OCI-LY3 (cell line): Measurements from ENCODE around the gene CXXC5.

Experiments used
- H2AFZ ChIP-seq: fragments of 200-600, 300-600 bp; shearing (Covaris generic); 2 replicates; pipeline ENCODE4 v1.6.0; 2014; ENCODE audit warnings: antibody characterized with exemption, low read depth, low read length
- H3K27ac ChIP-seq: fragments of 200-600, 300-600 bp; sonication (generic); 2 replicates; pipeline ENCODE4 v1.5.1; 2014; ENCODE audit warnings: mild to moderate bottlenecking, low read length, moderate library complexity, mixed read lengths
- H3K27me3 ChIP-seq: fragments of 200-600, 300-600 bp; sonication (generic); 2 replicates; pipeline ENCODE4 v1.6.1; 2014; ENCODE audit warnings: low read depth, low read length, mixed read lengths
- H3K36me3 ChIP-seq: fragments of 200-600, 300-600 bp; sonication (generic); replicated peaks from 2 replicates; pipeline ENCODE3; 2014; ENCODE audit warnings: low read depth, low read length, mixed read lengths
- H3K4me1 ChIP-seq: fragments of 300-600, 200-600 bp; sonication (generic); 2 replicates; pipeline ENCODE4 v1.6.1; 2014; ENCODE audit warnings: low read length, mixed read lengths
- H3K4me2 ChIP-seq: fragments of 200-600, 300-600 bp; sonication (generic); 2 replicates; pipeline ENCODE4 v1.6.1; 2014; ENCODE audit warnings: low read length, mixed read lengths
- H3K4me3 ChIP-seq: fragments of 300-600, 200-600 bp; sonication (generic); 2 replicates; pipeline ENCODE4 v1.5.1; 2014; ENCODE audit warnings: antibody characterized with exemption, mild to moderate bottlenecking, low read length, moderate library complexity
- H3K79me2 ChIP-seq: fragments of 300-600, 200-600 bp; shearing (Covaris generic); 2 replicates; pipeline ENCODE4 v1.6.1; 2014; ENCODE audit warnings: mild to moderate bottlenecking, low read length, mixed read lengths
- H3K9ac ChIP-seq: fragments of 300-600, 200-600 bp; shearing (Covaris generic); 2 replicates; pipeline ENCODE4 v1.6.0; 2014; ENCODE audit warnings: mild to moderate bottlenecking, low read length, moderate library complexity
- H3K9me3 ChIP-seq: fragments of 200-600, 300-600 bp; shearing (Covaris generic); 2 replicates; pipeline ENCODE4 v1.6.1; 2014; ENCODE audit warnings: low read length, mixed read lengths; ENCODE audit not compliant: insufficient read depth
- H4K20me1 ChIP-seq: fragments of 200-600, 300-600 bp; sonication (generic); 2 replicates; pipeline ENCODE4 v1.6.1; 2016; ENCODE audit warnings: low read length, mixed read lengths; ENCODE audit not compliant: insufficient read depth
- EZH2phosphoT487 ChIP-seq: fragments of 200-600 bp; shearing (Covaris generic); IDR thresholded peaks from 2 replicates; pipeline ENCODE4 v1.6.1; 2018; ENCODE audit warnings: antibody characterized with exemption, mixed run types, low read depth
- TF ChIP-seq, protein P1 (sequence below): fragments of 200-600, 300-600 bp; sonication (generic); IDR thresholded peaks from 2 replicates; pipeline ENCODE4 v1.5.1; 2014; ENCODE audit warnings: antibody characterized with exemption, low read length, low read depth

Gene CXXC5

DNA sequence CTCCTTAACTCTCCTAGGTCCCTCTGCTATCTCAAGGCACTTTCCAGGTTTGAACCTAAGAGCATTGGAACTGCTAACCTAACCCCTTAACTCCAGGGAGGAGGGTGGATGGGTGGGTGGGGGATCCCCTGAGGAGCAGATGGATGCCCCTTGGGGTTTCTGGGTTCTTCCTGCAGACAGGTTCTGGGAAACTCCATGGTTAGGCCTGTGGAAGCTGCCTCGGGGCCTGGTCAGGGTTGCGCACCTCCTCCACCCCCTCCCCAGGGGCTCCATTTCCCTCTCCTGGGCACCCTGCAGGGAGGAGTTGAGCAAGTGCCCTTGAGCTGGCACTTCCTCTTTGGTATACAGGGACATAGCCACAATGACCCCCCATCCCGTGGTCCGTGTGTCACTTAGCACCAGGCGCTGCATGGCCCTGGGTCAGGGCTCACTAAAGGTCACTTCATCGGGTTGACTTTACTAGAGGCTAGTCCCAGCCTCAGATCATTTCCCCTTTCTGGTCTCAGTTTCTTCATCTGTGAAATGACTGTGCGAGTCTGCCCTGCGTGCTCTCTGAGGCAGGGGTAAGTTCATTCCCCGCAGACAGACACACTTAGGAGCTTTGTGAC is 16.0 kb downstream of the CXXC5 start:
- TF ChIP-seq, protein P1, sequence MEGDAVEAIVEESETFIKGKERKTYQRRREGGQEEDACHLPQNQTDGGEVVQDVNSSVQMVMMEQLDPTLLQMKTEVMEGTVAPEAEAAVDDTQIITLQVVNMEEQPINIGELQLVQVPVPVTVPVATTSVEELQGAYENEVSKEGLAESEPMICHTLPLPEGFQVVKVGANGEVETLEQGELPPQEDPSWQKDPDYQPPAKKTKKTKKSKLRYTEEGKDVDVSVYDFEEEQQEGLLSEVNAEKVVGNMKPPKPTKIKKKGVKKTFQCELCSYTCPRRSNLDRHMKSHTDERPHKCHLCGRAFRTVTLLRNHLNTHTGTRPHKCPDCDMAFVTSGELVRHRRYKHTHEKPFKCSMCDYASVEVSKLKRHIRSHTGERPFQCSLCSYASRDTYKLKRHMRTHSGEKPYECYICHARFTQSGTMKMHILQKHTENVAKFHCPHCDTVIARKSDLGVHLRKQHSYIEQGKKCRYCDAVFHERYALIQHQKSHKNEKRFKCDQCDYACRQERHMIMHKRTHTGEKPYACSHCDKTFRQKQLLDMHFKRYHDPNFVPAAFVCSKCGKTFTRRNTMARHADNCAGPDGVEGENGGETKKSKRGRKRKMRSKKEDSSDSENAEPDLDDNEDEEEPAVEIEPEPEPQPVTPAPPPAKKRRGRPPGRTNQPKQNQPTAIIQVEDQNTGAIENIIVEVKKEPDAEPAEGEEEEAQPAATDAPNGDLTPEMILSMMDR = no peak
- no peak for TF ChIP-seq EZH2phosphoT487
- Histone ChIP-seq H3K36me3 (no peaks in the 10 kb centered on the region), H3K27ac (peak overlapping the region; percentile 91), H3K9me3 (no peaks in the 10 kb centered on the region; the same call in 1 of the 2 replicates), H3K9ac (peak overlapping the region; percentile 59; the same call in 1 of the 2 replicates), H4K20me1 (peaks cover 60% of the 10 kb centered on the region), H3K79me2 (peaks cover 99% of the 10 kb centered on the region), H2AFZ (no peak overlapping the region), H3K4me2 (peak overlapping the region; percentile 95), H3K4me1 (peaks cover 97% of the 10 kb centered on the region), H3K4me3 (peak overlapping the region; percentile 48; the same call in 1 of the 2 replicates), H3K27me3 (no peaks in the 10 kb centered on the region)

DNA sequence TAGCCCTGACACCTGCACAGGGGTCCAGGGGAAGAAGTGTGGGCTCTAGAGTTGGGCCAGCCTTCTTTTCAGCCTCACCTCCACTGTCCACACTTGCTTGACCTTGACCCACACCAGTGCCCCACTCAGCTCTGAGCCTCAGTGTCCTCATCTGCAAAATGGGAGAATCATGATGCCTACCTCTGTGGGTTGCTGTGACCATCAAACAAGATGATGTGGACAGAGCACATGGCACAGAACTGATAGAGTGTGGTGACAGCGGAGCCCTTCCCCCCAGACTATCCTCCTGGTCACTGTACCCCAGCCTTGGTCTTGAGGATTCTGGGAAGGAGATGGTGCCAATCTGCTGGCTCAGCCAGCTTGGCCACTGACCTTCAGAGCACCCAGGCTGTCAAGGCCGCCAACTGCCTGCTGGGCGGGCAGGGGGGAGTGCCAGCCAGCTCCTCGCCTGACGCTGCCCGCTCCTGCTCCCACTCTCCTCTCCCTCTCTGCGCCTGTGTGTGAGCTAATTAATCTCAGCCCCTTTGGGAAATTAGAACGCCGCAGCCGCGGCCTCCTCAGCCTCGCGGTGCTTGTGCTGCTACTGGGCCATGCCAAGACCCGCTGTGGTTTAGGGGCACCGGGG is 16.7 kb downstream of the CXXC5 start:
- Histone ChIP-seq H3K9ac (peak overlapping the region; percentile 59; the same call in 1 of the 2 replicates), H3K9me3 (no peaks in the 10 kb centered on the region; the same call in 1 of the 2 replicates), H2AFZ (no peak overlapping the region), H3K27me3 (no peaks in the 10 kb centered on the region), H3K4me2 (peak overlapping the region; percentile 95), H3K4me3 (peak overlapping the region; percentile 32; the same call in 1 of the 2 replicates), H3K79me2 (peaks cover 99% of the 10 kb centered on the region), H3K4me1 (peaks cover 97% of the 10 kb centered on the region), H3K27ac (peak overlapping the region; percentile 91), H4K20me1 (peaks cover 54% of the 10 kb centered on the region), H3K36me3 (no peaks in the 10 kb centered on the region)
- TF ChIP-seq, protein P1 = no peak
- no peak for TF ChIP-seq EZH2phosphoT487

DNA sequence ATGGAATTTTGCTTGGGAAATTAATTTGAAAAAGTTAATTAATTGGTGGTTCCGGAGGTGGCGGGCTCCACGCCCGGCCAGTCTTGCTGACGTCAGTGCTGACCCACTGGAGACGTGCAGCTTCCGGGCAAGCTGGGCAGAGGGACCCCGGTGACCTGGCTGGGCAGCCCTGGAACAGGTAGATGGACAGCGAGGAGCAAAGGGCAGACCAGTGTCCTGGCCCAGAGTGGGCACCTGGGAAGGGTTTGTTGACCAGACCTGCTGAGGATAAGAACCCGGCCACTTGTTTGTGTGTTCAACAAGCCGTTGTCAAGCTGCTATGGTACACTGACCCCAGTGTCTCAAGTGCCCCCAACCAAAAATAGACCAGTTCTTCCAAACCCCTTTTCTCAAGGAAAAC is 17.5 kb downstream of the CXXC5 start:
- peak overlapping the region; percentile 91 for H3K27ac ChIP-seq
- peak overlapping the region; percentile 78; the same call in 1 of the 2 replicates for H3K9ac ChIP-seq
- H4K20me1 ChIP-seq = peaks cover 47% of the 10 kb centered on the region
- H3K36me3 ChIP-seq = no peaks in the 10 kb centered on the region
- peaks cover 97% of the 10 kb centered on the region for H3K4me1 ChIP-seq
- no peaks in the 10 kb centered on the region for H3K27me3 ChIP-seq
- peak overlapping the region; percentile 95; the same call in 1 of the 2 replicates for H3K4me2 ChIP-seq
- no peak for TF ChIP-seq EZH2phosphoT487
- TF ChIP-seq, protein P1 = no peak
- peaks cover 2% of the 10 kb centered on the region; the same call in 1 of the 2 replicates for H3K9me3 ChIP-seq
- no peak overlapping the region for H2AFZ ChIP-seq
- H3K4me3 ChIP-seq = no peak overlapping the region
- H3K79me2 ChIP-seq = peaks cover 99% of the 10 kb centered on the region

DNA sequence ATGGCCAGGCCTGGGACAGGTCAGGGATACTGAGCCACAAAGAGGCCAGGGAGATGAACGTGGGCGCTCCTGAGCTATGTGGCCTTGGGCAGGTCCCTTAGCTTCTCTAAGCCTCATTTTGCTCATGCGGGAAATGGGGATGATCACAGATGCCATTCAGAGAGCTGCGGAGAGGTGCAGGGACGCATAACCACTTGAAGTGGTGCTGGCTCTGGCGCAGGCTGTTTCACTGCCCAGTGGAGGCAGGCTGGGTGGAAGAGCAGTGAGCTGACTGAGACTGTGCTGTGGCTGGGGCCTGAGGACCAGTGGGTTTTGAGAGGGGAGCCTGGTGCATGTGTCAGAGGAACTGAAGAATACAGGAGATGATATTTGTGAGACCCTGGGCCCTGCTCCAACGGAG is 18.4 kb downstream of the CXXC5 start:
- Histone ChIP-seq H3K36me3 (no peaks in the 10 kb centered on the region), H2AFZ (no peak overlapping the region), H3K79me2 (peaks cover 100% of the 10 kb centered on the region), H3K27ac (peak overlapping the region; percentile 91), H3K4me3 (no peak overlapping the region), H4K20me1 (peaks cover 47% of the 10 kb centered on the region), H3K9ac (peak overlapping the region; percentile 78; the same call in 1 of the 2 replicates), H3K27me3 (no peaks in the 10 kb centered on the region), H3K4me2 (peak overlapping the region; percentile 95), H3K4me1 (peaks cover 98% of the 10 kb centered on the region), H3K9me3 (peaks cover 5% of the 10 kb centered on the region; the same call in 1 of the 2 replicates)
- TF ChIP-seq, protein P1 = no peak
- no peak for TF ChIP-seq EZH2phosphoT487
